ENCODE data around the gene OR1F1.
A peak's percentile ranks its signal among the peaks of the same experiment; 100 is the strongest.
"Not testable (repeated sequence)": the region's sequence is repeated elsewhere in the genome, so short reads cannot be mapped to it uniquely, and the experiment has no call there.

The OR1F1 gene

DNA sequence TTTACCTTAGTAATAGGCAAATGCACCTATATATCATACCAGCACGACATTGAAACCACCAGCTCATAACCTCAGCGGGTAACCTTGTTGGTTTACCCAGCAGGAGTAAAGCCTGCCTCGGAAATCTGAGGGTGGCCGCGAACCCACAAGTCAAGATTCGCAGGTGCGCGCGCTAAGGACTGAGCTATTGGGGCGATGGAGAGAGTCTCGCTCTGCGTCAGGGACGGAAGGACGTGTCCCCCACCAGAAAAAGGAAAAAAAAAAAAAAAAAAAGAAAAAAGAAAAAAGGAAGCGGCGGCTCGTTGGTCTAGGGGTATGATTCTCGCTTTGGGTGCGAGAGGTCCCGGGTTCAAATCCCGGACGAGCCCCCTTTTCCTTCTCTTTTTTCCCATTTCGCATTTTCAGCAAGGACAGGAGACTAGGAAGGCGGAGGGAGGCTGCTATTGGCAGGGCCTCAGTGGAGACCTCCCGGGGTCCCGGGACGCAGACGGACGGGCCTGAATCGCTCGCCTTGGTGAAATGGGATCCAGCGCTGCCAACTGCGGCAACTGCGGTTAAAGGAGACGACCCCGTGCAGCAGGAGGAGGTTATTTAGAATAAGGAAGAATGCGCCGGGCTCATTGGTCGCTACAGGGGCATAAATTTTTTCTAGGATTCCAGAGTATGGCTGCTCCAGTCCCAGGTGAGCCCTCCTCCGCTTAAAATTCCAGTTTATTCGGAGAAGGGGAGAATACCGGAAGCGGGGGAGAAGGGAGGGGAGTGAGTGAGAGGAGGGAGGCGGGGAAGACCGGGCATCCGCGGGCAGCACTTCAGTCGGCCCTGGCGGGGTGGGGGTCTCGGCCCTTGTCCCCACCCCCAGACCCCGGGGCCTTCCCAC lies at the start of gene OR1F1:
Gene OR1F1, plus strand, starts transcription at position 407 of the 877 bp plus-strand sequence.
- peak; percentile 82 for DNase-seq (ENCODE audit: low read depth)

DNA sequence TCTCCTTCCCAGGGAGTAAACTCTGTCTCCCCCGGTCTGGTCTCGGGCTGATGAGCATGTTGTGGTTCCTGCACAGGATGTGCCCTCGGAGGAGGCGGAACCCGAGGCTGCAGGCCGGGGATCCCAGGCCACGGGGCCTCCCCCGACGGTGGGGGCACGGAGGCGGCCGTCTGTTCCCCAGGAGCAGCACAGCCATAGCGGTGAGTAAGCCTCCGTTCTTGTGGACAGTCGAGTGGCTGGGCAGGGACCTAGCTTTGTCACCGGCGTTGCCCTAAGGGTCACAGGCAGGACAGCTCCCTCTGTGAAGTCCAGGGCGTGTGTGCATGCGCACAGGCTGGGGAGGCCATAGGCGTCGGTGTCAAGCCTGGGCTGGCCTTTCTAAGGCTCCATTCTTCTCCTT lies 49.7 kb upstream of the OR1F1 start:
- no peak for DNase-seq (ENCODE audit: low read depth)

DNA sequence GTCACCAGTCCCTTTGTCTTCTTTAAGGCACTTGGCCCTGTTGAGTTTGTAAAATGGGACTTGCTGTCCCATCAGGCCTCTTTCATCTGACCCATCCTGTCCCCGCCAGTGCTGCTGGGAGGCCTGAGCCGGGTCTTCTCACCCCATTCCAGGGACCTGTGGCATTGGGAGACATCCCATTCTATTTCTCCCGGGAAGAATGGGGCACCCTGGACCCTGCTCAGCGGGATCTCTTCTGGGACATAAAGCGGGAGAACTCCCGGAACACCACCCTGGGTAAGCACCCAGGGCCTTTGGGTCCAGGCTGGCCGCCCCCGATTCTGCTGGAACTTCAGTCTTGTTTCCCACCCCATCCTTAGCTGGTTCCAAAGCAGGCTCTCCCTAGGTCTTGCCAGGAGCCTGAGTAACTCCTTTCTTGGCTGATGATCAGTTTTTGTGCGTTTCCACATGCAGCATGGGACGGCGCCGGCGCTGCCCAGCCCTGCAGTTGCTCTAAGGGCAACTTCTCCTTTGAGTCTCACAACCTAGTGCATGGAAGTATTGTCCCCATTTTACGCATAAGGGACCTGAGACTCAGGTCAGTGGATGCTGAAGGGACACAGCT lies 49.1 kb upstream of the OR1F1 start:
- DNase-seq (ENCODE audit: low read depth): no peak

DNA sequence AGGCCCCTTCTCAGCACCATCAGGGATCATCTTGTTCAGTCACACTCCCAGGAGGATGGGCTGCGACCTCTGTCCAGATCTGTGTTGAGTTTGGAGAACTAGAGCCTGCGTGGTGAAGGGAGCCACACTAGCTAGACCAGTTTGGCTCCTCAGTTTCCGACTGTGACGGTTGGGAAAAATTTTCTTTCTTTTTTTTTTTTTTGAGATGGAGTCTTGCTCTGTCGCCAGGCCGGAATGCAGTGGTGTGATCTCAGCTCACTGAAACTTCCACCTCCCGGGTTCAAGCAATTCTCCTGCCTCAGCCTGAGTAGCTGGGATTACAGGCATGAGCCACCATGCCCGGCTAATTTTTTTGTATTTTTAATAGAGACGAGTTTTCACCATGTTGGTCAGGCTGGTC lies 48.4 kb upstream of the OR1F1 start:
- DNase-seq (ENCODE audit: low read depth): not testable (repeated sequence)

DNA sequence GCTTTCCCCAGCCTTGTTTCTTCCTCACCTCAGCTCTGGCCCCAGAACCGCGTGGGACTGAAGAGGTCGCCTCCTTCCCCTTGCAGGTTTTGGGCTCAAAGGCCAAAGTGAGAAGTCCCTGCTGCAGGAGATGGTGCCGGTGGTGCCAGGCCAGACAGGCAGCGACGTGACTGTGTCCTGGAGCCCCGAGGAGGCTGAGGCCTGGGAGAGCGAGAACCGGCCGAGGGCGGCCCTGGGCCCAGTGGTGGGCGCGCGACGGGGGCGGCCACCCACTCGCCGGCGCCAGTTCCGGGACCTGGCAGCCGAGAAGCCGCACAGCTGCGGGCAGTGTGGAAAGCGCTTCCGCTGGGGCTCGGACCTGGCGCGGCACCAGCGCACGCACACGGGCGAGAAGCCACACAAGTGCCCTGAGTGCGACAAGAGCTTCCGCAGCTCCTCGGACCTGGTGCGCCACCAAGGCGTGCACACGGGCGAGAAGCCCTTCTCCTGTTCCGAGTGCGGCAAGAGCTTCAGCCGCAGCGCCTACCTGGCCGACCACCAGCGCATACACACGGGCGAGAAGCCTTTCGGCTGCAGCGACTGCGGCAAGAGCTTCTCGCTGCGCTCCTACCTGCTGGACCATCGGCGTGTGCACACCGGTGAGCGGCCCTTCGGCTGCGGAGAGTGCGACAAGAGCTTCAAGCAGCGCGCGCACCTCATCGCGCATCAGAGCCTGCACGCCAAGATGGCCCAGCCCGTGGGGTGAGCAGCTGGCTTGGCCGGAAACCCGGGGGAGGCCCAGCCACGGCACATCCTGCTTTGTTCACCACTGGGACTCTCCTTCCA lies 47.2 kb upstream of the OR1F1 start:
- DNase-seq (ENCODE audit: low read depth): no peak

DNA sequence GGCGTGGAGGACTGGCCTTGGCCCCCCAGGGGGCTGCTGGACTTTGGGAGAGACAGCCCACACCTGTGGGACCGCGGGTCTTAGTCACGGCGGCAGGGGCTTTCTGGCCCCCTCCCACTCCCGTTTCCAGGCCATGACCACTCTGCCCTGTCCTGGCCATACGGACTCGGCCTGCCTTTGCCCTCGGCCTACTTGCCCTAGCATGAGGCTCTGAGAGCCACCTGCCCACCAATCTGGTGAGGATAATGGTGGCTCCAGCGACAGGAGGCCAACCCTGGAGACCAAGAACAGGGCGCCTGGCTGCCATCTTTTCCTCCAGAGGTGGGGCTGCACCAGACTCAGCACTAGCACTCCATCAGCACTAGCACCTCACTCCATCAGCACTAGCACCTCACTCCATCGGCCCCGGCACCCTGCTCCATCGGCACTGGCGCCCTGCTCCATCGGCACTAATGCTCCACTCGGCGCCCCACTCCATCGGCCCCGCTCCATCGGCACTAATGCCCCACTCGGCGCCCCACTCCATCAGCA lies 46.2 kb upstream of the OR1F1 start:
- DNase-seq (ENCODE audit: low read depth): no peak

DNA sequence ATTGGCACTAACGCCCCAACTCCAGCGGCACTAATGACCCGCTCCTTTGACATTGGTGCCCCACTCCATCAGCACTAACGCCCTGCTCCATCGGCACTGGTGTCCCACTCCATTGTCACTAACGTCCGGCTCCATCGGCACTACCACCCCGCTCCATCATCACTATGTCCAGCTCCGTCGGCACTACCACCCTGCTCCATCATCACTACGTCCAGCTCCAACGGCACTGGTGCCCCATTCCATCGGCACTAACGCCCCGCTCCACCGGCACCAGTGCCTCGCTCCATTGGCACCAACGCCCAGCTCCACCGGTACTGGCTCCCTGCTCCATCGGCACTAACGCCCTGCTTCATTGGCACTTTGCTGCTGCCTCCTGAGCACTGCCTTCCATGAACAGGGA lies 45.7 kb upstream of the OR1F1 start:
- DNase-seq (ENCODE audit: low read depth): no peak

DNA sequence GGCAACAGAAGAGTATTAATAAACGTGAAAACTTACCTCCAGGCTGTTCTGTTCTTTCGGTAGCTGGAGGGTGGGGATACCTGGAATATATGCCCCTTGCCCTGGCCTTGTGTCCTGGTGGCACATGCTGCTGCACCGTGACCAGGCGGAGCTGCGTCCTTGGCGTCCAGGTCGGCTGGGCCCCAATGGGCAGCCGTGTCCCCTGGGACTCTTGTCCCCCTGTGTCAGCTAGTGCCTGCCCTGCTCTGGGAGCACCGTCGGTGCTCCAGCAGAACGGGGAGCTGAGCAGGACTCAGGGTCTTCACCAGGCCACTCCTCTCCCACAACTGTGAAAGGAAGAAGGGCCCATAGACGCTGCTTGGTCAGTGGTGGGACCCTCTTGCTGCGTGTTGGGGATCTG lies 45.2 kb upstream of the OR1F1 start:
- no peak for DNase-seq (ENCODE audit: low read depth)

DNA sequence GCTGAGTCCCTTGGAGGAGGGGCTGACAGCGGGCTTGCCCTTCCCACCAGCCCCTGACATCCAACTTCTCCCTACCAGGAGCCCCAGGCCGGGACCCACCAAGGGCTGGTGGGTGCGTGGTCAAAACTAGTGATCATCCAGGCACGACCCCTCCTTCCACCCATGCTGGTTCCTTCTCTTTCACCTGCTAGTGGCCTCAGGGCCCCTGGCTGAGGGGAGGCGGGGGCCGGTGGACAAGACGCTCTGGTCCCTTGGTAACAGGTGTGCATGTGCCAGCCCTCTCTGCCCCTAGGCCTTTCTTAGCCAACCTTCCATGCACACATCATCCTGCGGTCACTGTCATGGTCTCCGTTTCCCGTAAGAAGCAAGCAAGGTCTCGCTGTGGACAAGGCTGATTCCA lies 44.8 kb upstream of the OR1F1 start:
- DNase-seq (ENCODE audit: low read depth): no peak

DNA sequence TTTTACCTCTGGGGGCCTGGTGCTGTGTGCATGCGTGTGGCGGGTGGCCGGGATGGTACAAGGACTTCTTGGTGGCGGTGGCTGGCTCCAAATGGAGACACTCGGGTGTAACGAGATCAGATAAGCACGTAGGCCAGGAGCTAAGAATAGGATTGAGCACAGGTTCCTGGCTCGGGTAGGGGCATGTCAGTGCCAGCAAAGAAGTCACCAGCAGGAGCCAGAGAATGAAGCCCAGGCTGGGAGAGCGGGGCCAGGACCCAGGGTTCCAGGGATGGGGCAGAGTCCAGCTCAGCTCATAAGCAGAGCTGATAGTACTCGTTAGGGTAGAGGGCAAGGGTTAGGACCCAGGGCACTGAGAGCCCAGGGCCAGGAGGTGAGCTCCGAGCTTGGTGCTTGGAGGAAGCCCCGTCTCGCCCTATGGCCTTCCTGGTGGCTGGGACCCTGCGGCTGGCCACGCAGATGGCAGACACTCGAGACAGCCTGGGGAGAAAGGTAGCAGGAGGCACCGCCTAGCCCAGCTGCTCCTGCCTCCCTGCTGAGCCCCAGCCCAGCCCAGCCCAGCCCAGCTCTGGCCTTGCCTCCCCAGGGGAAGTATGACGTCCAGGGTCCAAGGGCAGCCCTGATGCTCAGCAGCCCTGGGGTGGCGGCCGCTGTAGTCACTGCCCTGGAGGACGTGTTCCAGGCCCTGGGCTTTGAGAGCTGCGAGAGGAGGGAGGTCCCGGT lies 44.2 kb upstream of the OR1F1 start:
- DNase-seq (ENCODE audit: low read depth): no peak

DNA sequence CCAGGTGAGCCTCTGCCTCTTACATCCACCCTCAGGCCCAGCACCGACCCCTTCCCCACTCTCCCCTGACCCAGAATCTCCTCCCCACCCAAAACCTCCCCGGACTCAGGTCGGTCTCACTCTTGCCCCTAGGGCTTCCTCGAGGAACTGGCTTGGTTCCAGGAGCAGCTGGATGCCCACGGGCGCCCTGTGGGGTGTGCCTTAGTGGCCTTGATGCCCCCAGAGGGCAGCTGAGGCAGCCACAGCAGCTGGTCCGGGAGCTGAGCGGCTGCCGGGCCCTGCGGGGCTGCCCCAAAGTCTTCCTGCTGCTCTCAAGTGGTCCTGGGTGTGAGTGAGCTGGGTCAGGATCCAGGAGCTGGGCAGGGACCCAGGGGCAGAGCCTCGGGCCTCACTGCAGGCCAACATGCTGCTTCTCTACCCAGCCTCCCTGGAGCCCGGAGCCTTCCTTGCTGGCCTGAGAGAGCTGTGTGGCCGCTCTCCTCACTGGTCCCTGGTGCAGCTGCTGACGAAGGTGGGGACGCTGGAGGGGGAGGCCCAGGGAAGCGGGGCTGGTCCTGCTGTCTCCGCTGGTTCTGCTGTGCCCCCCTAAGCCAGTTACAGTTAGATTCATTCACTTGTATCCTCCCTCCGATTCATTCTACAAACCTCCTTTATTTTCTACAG lies 43.6 kb upstream of the OR1F1 start:
- DNase-seq (ENCODE audit: low read depth): no peak

DNA sequence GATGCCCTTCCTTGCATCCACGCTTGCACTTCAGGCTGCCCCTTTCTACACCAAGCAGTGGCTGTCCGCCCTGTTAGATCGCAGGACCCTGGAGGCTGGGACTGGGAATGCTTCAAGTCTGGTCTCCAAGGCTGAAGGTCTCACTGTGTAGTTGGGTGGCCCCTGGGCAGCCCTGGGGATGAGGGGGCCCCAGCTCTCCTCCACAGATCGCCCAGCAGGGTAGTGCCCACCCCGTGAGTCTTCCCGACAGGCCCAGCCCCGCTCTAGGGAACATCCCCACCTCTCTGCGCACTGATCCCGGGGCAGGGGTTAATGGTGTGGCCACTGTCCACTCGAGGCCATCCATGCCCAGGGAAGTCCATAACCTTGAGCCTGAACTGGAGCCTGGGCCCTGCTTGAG lies 42.9 kb upstream of the OR1F1 start:
- DNase-seq (ENCODE audit: low read depth): no peak

DNA sequence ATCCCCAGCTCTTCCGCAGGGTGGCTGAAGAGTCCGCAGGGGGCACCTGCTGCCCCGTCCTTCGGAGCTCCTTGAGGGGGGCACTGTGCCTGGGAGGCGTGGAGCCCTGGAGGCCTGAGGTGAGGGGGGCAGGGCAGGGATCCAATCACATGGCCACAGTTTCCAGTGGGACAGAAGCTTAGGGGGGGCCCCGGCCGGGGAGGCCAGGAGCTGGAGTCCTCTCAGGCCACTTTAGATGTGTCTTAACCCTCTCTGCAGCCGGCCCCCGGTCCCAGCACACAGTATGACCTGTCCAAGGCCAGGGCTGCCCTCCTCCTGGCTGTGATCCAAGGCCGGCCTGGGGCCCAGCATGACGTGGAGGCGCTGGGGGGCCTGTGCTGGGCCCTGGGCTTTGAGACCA lies 42.3 kb upstream of the OR1F1 start:
- no peak for DNase-seq (ENCODE audit: low read depth)

DNA sequence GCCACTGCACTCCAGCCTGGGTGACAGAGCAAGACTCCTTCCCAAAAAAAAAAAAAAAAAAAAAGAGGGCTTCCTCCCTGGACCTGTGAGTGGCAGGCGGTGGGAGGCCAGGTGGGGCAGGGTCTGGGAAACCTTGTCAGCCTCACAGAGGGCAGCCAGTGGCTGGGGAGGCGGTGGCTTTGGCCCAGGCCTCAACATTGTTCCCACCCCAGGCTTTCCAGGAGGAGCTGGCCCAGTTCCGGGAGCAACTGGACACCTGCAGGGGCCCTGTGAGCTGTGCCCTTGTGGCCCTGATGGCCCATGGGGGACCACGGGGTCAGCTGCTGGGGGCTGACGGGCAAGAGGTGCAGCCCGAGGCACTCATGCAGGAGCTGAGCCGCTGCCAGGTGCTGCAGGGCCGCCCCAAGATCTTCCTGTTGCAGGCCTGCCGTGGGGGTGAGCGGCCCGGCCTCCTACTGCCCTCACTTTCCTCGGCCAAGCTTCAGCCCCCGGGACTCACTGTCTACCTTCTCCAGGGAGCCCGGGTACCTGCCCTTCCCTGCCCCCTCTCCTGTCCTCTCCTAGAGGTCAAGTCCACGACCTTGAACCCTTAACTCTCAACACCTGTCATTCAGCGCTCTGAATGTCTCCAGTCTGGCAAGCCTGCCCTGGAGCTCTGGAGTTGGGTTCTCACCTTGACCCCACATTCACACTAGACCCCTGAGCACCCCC lies 40.8 kb upstream of the OR1F1 start:
- DNase-seq (ENCODE audit: low read depth): no peak

DNA sequence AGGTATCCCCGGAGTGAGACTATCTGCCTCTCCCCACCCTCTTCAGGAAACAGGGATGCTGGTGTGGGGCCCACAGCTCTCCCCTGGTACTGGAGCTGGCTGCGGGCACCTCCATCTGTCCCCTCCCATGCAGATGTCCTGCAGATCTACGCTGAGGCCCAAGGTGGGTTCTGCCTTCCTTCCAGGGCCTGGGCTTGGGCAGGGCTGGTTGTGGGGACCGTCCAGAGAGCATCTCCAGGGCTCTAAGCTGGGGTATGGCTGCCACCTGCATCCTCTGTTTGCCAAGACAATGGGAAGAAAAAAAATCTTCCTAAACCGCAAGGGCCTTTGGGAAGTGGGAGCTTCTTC lies 40.3 kb upstream of the OR1F1 start:
- DNase-seq (ENCODE audit: low read depth): no peak

DNA sequence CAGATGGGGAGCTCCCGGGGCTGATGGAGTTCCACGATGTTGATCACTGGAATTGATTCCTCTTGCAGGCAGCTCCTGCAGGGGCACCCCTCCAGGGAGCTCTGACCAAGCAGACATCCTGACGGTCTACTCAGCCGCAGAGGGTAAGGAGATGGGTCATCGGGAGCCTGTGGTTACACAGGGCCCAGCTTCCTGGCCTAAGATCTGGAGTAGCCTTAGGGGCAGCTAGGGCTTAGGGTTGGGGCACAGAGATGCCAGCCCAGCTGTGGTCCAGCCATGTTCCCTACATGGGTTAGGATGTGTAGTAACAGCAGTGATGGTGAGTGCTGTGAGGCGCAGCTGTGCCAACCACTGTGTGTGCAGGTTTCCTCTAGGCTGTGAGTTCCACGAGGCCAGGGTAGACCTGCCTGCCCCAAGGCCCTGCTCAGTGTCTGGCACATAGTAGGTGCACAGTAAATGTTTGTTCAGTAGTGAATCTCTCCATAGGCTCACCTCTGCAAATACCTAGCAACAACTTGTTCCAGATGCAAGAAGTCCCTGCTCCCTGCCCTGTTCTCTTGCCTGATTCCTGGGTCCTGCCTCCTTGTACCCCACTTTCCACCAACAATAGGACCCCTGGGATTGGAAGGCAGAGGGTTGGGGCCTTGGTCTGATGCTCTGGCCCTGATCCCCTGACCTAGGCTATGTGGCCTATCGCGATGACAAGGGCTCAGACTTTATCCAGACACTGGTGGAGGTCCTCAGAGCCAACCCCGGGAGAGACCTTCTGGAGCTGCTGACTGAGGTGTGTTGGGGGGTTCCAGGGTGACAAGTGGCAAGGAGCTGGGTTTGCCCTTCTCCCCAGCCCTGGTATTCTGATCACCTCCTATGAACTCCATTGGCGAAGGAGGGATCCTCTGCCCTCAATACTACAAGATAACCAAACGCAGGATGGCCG lies 39.5 kb upstream of the OR1F1 start:
- no peak for DNase-seq (ENCODE audit: low read depth)

DNA sequence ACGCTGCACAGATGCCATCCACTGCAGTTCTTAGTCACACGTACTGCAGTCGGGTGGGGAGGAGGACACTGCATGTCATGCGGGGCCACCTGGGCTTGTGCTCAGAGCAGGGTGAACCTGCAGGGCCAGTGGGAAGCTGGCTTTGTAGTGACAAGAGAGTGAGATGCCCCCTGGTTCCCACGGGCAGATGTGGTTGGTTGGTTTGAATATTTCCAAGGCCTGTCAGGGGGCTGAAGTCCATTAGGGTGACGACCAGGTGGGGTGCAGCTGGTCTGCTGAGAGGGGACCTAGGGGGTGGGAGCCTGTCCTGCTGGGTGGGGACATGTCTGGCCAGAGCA lies 38.8 kb upstream of the OR1F1 start:
- DNase-seq (ENCODE audit: low read depth): no peak

DNA sequence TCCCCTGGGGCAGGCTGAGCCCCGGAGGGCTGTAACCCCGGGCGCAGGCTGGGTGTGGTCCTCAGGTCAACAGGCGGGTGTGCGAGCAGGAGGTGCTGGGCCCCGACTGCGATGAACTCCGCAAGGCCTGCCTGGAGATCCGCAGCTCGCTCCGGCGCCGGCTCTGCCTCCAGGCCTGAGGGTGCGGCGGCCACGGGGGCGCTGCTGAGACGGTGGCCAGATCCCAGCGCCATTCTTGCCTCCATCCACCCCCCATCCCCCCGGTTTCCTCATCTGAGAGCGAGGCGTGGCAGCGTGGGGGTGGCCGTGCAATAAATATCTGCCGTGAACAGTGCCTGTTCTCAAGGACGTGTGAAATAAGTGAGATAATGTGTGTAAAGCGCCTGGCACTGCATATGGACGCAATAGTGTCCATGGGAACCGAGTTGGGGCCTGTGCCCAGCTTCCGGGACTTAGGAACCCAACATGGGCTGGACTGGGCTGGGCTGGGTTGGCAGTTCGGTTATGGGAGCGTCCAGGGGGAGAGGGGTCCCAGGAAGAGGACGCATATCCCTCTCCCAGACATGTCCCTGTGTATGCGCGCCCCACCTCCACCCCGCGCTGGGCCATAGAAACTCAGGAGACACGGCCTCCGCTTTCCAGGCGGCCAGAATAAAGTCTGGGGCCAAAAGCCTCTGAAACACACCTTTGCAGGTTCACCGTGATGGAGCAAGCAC lies 38.2 kb upstream of the OR1F1 start:
- peak; percentile 78 for DNase-seq (ENCODE audit: low read depth)
